Pulmonary artery endothelial cell (primary cell): ENCODE data around the gene ATG13. TPM values are rescaled to one million over a fixed set of nuclear protein-coding genes. Genes with fewer than 3 reads are reported as not detected.

Experiments
- DNase-seq: peaks from one replicate; pipeline ENCODE4 v3.0.0-alpha.2; 2011; ENCODE audit warnings: low read depth, low spot score
- total RNA-seq: library from RNA; depleted of rRNA; stranded (reverse); fragments of >200 nt; gene quantifications from 2 replicates; pipeline ENCODE4 v1.2.3, GENCODE V29; 2014

The ATG13 gene
- total RNA-seq, 1 donor from 2014 or later, result 54.1 TPM

- DNase-seq, result no peak
Observed at GRCh38 chr11:46674463-46675287, 57.3 kb downstream of the ATG13 start.

GRCh38 chr11:46675288-46675851, 58.0 kb downstream of the ATG13 start:
- DNase-seq, result no peak

- no peak for DNase-seq
Observed at GRCh38 chr11:46675949-46676348, 58.6 kb downstream of the ATG13 start.

GRCh38 chr11:46676436-46677158, 59.2 kb downstream of the ATG13 start:
- no peak for DNase-seq

- no peak for DNase-seq
Observed at GRCh38 chr11:46677169-46677568, 59.8 kb downstream of the ATG13 start.

GRCh38 chr11:46677991-46678740, 60.8 kb downstream of the ATG13 start:
- no peak for DNase-seq

GRCh38 chr11:46678741-46679130, 61.4 kb downstream of the ATG13 start:
- DNase-seq, result no peak

GRCh38 chr11:46679241-46680163, 62.1 kb downstream of the ATG13 start:
- DNase-seq, result no peak

- no peak for DNase-seq
Observed at GRCh38 chr11:46680164-46680760, 62.9 kb downstream of the ATG13 start.

GRCh38 chr11:46680815-46681214, 63.5 kb downstream of the ATG13 start:
- DNase-seq, result no peak

- DNase-seq, result no peak
Observed at GRCh38 chr11:46681814-46682213, 64.5 kb downstream of the ATG13 start.

- DNase-seq, result no peak
Observed at GRCh38 chr11:46682773-46683752, 65.7 kb downstream of the ATG13 start.

- DNase-seq, result no peak
Observed at GRCh38 chr11:46684367-46684766, 67.0 kb downstream of the ATG13 start.

- no peak for DNase-seq
Observed at GRCh38 chr11:46686886-46687795, 69.8 kb downstream of the ATG13 start.

- no peak for DNase-seq
Observed at GRCh38 chr11:46690702-46691101, 73.3 kb downstream of the ATG13 start.

- no peak for DNase-seq
Observed at GRCh38 chr11:46692450-46692849, 75.1 kb downstream of the ATG13 start.

GRCh38 chr11:46693597-46694012, 76.3 kb downstream of the ATG13 start:
- no peak for DNase-seq

GRCh38 chr11:46694072-46694471, 76.7 kb downstream of the ATG13 start:
- DNase-seq, result no peak
